ENCODE data around the gene ARFRP1. TPM values are rescaled to one million over a fixed set of nuclear protein-coding genes. Genes with fewer than 3 reads are reported as not detected.

The ARFRP1 gene
- total RNA-seq, 4 donors from 2014 or later = 43.6 to 52.1 (median 46.7) TPM

DNA sequence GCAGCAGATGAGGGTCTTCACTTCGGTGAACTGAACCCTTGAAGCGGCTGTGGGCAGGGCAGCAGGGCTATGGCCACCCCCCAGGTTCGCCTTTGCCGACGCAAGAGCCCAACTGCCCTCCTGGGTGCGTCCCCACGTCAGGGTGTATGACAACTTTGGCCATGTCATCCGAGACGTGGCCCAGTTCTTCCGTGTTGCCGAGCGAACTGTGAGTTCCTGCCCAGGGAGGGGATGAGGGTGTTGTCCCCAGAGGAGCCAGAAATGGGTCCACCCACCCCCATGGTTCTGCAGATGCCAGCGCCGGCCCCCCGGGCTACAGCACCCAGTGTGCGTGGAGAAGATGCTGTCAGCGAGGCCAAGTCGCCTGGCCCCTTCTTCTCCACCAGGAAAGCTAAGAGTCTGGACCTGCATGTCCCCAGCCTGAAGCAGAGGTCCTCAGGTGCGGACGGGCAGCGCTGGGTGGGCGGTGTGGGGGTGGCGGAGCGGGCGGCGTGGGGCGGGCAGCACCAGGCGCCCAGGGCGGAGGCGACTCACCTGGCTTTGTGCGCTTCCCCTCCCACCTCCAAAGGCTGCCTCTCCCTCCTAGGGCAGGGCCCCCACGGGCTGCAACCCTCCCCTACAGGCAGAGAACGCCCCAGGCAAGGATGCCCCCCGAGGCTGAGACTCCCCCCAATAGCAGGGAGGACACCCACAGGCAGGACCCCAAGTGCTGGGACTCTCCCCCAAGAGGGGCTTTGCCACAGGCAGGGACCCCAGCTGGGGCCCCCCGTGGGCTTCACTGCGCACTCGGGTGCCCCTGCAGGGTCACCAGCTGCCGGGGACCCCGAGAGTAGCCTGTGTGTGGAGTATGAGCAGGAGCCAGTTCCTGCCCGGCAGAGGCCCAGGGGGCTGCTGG, 17.5 kb downstream of the ARFRP1 start:
- Histone ChIP-seq H3K27me3 (no peaks in the 10 kb centered on the region), H3K4me3 (replicated peaks in 1 of 3) (no peak overlapping the region), H3K9me3 (no peaks in the 10 kb centered on the region), H3K4me1 (peaks cover 4 to 33% of the 10 kb centered on the region in 2 donors), H3K36me3 (peaks cover 8 to 9% of the 10 kb centered on the region in 2 donors), H3K27ac (no peak overlapping the region)
- intact Hi-C loops (cut with DNase I) = no loop called here
- 91 to 93% methylated on average over 3 to 21 of the region's 40 CpGs for WGBS, 2 donors
- DNase-seq = no peak
- TF ChIP-seq POLR2A (IDR thresholded peaks at IDR 0.05) = no peak
- TF ChIP-seq, protein P1, sequence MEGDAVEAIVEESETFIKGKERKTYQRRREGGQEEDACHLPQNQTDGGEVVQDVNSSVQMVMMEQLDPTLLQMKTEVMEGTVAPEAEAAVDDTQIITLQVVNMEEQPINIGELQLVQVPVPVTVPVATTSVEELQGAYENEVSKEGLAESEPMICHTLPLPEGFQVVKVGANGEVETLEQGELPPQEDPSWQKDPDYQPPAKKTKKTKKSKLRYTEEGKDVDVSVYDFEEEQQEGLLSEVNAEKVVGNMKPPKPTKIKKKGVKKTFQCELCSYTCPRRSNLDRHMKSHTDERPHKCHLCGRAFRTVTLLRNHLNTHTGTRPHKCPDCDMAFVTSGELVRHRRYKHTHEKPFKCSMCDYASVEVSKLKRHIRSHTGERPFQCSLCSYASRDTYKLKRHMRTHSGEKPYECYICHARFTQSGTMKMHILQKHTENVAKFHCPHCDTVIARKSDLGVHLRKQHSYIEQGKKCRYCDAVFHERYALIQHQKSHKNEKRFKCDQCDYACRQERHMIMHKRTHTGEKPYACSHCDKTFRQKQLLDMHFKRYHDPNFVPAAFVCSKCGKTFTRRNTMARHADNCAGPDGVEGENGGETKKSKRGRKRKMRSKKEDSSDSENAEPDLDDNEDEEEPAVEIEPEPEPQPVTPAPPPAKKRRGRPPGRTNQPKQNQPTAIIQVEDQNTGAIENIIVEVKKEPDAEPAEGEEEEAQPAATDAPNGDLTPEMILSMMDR (IDR thresholded peaks at IDR 0.05) = no peak

DNA sequence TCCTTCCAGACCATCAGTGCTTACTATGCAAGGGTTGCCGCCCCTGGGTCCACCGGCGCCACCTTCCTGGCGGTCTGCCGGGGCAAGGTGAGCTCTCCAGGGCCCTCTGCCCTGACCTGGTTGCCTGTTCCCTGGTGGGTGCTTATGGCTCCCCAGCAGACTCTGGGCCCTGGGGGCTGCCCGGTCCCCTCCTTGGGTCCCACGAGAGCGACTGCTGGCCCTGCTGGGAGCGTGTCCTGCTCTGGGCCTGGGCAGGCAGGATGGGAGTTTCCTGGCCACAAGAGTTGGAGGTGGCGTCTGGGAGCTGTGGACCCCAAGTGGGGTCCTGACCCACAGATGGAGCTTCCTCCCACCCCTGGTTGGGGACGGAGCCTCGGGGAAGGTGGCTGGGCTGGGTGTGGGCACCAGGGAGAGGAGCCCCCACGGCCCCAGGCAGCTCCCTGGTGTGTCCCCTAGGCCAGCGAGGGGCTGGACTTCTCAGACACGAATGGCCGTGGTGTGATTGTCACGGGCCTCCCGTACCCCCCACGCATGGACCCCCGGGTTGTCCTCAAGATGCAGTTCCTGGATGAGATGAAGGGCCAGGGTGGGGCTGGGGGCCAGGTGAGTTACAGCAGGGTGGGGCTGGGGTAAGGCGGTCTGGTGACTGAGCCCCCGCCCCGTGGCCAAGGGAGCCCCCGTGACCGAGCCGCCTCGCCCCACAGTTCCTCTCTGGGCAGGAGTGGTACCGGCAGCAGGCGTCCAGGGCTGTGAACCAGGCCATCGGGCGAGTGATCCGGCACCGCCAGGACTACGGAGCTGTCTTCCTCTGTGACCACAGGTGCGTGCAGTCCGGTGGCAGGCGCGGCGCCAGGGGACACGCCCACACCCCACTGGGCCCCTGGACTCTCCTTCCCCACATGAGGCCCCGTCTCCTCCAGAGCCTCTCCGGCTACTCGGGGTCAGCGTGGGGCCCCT, 18.5 kb downstream of the ARFRP1 start:
- no peak for TF ChIP-seq POLR2A (IDR thresholded peaks at IDR 0.05)
- TF ChIP-seq, protein P1 (IDR thresholded peaks at IDR 0.05) = no peak
- Histone ChIP-seq H3K9me3 (no peaks in the 10 kb centered on the region), H3K4me1 (peaks cover 4 to 35% of the 10 kb centered on the region in 2 donors), H3K27ac (peak overlapping the region in 2 of 3 donors; percentile 78 to 83), H3K4me3 (replicated peaks in 1 of 3) (no peak overlapping the region), H3K36me3 (peaks cover 0 to 1% of the 10 kb centered on the region in 2 donors), H3K27me3 (no peaks in the 10 kb centered on the region)
- WGBS, 2 donors = 93 to 94% methylated on average over 11 to 13 of the region's 44 CpGs
- no peak for DNase-seq
- intact Hi-C loops (cut with DNase I) = no loop called here

DNA sequence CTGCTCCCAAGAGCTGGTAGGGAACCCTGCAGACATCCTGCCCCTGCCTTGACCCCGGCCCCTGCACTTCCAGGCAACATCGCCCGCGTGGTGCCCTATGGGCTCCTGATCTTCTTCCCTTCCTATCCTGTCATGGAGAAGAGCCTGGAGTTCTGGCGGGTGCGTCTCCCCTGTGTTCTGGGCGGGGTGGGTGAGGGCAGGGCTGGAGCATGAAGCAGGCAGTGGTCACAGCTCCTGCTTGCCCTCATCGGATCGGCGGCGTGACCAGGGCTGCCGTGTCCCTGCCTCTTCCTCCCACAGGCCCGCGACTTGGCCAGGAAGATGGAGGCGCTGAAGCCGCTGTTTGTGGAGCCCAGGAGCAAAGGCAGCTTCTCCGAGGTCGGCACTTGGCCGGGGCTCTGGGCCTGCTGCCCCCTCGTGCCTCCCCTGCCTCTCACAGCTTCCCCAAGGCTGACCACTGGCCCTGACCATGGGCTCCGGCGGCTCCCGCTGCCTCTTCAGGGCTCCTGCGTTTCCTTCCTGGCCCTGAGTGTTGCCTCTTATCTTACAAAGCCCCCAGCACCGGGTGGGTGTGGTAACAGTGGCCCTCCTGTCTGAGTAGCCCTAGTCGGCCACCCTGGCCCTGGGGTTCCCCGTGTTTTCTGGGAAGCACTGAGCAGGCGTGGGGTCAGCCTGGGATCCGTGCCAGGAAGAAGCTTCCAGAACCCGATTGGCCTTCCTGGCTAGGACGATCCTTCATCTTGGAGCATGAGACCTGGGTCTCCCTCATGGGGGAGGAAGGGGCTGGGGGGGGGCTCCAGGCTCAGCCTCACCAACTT, 19.3 kb downstream of the ARFRP1 start:
- H3K27me3 ChIP-seq = no peaks in the 10 kb centered on the region
- H3K36me3 ChIP-seq = no peaks in the 10 kb centered on the region
- peaks cover 4 to 35% of the 10 kb centered on the region in 2 donors for H3K4me1 ChIP-seq
- TF ChIP-seq, protein P1 (IDR thresholded peaks at IDR 0.05) = no peak
- no peak for TF ChIP-seq POLR2A (IDR thresholded peaks at IDR 0.05)
- no peak overlapping the region for H3K4me3 ChIP-seq (replicated peaks in 1 of 3)
- intact Hi-C loops (cut with DNase I) = no loop called here
- H3K9me3 ChIP-seq = no peaks in the 10 kb centered on the region
- H3K27ac ChIP-seq = peak overlapping the region in 2 of 3 donors; percentile 78 to 83
- 79% methylated on average over 9 to 30 of the region's 31 CpGs for WGBS, 2 donors
- DNase-seq = no peak

DNA sequence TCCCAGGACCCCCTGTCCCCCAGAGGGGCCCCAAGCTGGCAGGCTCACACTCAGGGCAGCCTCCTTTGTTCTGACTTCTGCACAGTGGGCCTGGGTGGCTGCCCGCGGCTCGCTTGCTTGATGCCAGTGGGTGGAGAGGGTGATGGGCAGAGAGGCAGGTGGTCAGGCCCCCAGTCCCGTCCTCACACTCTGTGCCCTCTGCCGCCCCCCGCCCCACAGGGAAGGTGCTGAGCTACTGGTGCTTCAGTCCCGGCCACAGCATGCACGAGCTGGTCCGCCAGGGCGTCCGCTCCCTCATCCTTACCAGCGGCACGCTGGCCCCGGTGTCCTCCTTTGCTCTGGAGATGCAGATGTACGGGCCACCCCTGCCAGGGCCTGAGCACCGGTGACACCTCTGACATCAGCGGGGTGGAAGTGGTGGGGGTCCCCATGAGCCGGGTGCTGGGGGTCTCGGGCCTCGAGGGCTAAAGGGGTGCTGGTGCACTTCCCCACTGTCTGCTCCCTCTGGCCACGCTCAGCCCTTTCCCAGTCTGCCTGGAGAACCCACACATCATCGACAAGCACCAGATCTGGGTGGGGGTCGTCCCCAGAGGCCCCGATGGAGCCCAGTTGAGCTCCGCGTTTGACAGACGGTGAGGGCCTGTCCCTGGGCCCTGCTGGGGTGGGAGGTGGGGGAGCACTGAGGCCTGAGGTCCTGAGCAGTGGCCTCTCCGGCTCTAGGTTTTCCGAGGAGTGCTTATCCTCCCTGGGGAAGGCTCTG, 20.2 kb downstream of the ARFRP1 start:
- intact Hi-C loops (cut with DNase I) = no loop called here
- DNase-seq = no peak
- H3K4me1 ChIP-seq = peaks cover 6 to 42% of the 10 kb centered on the region in 2 donors
- no peak overlapping the region for H3K4me3 ChIP-seq (replicated peaks in 1 of 3)
- TF ChIP-seq, protein P1 (IDR thresholded peaks at IDR 0.05) = no peak
- TF ChIP-seq POLR2A (IDR thresholded peaks at IDR 0.05) = no peak
- no peaks in the 10 kb centered on the region for H3K27me3 ChIP-seq
- no peaks in the 10 kb centered on the region for H3K9me3 ChIP-seq
- WGBS, 2 donors = 91 to 94% methylated on average over 6 to 7 of the region's 29 CpGs
- no peaks in the 10 kb centered on the region for H3K36me3 ChIP-seq
- H3K27ac ChIP-seq = peak overlapping the region; percentile 57 to 83 (median 78)
